IgD-negative memory B cell (primary cell): ENCODE results near the gene CUX1. TPM values are rescaled to one million over a fixed set of nuclear protein-coding genes. Genes with fewer than 3 reads are reported as not detected.

ENCODE experiments used
- H3K27ac Mint-ChIP-seq, 3 donors: one replicate each; pipeline ENCODE4 v1.8.0; 2020 to 2022; ENCODE audit warnings: mild to moderate bottlenecking in 3 of 3, mixed read lengths in 3 of 3, moderate library complexity in 1 of 3
- H3K27me3 Mint-ChIP-seq: one replicate; pipeline ENCODE4 v1.8.0; 2021; ENCODE audit warnings: mixed read lengths
- H3K36me3 Mint-ChIP-seq: one replicate; pipeline ENCODE4 v1.8.0; 2020; ENCODE audit warnings: mild to moderate bottlenecking, mixed read lengths
- H3K4me1 Mint-ChIP-seq, 3 donors: one replicate each; pipeline ENCODE4 v1.8.0; 2020 to 2022; ENCODE audit warnings: mixed read lengths in 3 of 3, mild to moderate bottlenecking in 1 of 3
- H3K4me3 Mint-ChIP-seq, 4 donors: one replicate each; pipeline ENCODE4 v1.8.0; 2020 to 2022; ENCODE audit warnings: mild to moderate bottlenecking in 4 of 4, mixed read lengths in 4 of 4, moderate library complexity in 3 of 4
- H3K9me3 Mint-ChIP-seq, 3 donors: one replicate each; pipeline ENCODE4 v1.8.0; 2020 to 2021; ENCODE audit warnings: mixed read lengths in 3 of 3, mild to moderate bottlenecking in 1 of 3
- polyA plus RNA-seq: library from polyadenylated mRNA; unstranded; fragments of 300-500 nt; fragmentation: Illumina TruSeq; gene quantifications from one replicate; pipeline ENCODE4 v1.2.3, GENCODE V29; 2021

The CUX1 gene
- polyA plus RNA-seq, 1 donor from 2014 or later, result 22.2 TPM

DNA sequence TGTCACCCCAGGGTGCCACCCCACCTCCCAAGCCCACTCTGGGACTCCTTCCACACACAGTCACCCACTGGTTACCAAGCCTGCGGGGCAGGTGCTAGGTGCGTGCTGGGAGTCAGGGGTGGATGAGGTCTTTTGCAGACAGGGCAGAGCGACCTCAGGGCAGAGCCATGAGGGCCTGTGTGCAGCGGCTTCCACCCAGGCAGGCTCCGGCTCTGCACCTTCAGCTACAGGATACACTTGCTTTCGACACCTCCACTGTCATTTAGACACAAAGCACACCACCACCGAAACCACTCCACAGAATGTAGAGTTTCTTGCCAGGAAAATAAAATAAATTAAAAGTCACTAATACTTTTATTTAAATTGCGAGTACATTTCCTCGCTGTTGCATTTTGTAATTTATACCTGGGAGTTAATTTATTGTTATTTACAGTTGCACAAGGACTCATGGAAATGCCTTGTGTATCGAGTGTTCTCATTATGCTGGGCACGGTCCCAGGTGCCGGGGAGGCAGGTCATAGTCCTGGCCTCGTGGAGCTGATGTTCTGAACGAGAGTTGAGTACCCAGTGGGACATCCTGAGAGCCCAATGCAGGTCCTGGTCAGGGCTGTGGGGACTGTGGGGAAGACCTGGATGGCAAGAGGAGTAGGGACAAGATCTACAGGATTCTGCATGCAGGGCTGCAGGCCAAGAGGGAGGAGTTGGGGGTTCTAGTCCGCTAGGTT is 127.8 kb downstream of the CUX1 start:
- peaks cover 5% of the 10 kb centered on the region for H3K36me3 Mint-ChIP-seq
- H3K27me3 Mint-ChIP-seq, result no peaks in the 10 kb centered on the region
- no peaks in the 10 kb centered on the region for H3K9me3 Mint-ChIP-seq
- H3K4me1 Mint-ChIP-seq, result peaks cover 0 to 10% (median 3%) of the 10 kb centered on the region in 3 donors
- no peak overlapping the region for H3K27ac Mint-ChIP-seq
- H3K4me3 Mint-ChIP-seq, result no peak overlapping the region

- Mint-ChIP-seq H3K4me3 (no peak overlapping the region), H3K27ac (no peak overlapping the region), H3K4me1 (peaks cover 0 to 6% (median 6%) of the 10 kb centered on the region in 3 donors), H3K27me3 (no peaks in the 10 kb centered on the region), H3K36me3 (peaks cover 5% of the 10 kb centered on the region), H3K9me3 (no peaks in the 10 kb centered on the region)
These were observed 130.5 kb downstream of the CUX1 start for GRCh38 chr7:101947899-101948298.

- no peaks in the 10 kb centered on the region for H3K9me3 Mint-ChIP-seq
- H3K36me3 Mint-ChIP-seq, result peaks cover 5% of the 10 kb centered on the region
- H3K27ac Mint-ChIP-seq, result no peak overlapping the region
- peaks cover 7 to 13% (median 12%) of the 10 kb centered on the region in 3 donors for H3K4me1 Mint-ChIP-seq
- H3K4me3 Mint-ChIP-seq, result no peak overlapping the region
- H3K27me3 Mint-ChIP-seq, result no peaks in the 10 kb centered on the region
These were observed 131.2 kb downstream of the CUX1 start for GRCh38 chr7:101948650-101949049.

DNA sequence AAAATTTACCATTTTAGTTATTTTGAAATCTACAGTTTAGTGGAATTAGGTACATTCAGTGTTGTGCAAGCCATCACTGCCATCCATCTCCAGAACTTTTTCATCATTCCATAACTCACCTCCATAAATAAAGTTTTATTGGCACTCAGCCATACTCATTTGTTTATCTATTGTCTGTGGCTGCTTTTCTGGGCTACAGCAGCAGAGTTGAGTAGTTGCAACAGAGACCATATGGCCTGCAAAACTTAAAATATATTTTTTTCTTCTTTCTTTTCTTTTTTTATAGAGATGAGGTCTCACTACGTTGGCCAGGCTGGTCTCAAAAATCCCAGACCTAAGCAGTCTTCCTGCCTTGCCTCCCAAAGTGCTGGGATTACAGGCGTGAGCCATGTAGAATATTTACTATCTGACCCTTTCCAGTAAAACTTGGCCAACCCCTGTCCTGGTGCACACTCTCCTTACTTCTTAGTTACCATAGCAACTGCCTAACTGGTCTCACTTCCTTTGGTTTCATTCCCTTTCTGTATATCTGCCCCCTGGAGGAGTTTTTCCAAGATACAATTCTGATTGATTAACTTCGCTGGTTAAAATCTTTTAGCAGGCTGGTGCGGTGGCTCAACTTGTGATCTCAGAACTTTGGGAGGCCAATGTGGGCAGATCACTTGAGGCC is 133.2 kb downstream of the CUX1 start:
- no peaks in the 10 kb centered on the region for H3K9me3 Mint-ChIP-seq
- no peak overlapping the region for H3K4me3 Mint-ChIP-seq
- peaks cover 5% of the 10 kb centered on the region for H3K36me3 Mint-ChIP-seq
- no peak overlapping the region for H3K27ac Mint-ChIP-seq
- peaks cover 23 to 27% (median 23%) of the 10 kb centered on the region in 3 donors for H3K4me1 Mint-ChIP-seq
- peaks cover 2% of the 10 kb centered on the region for H3K27me3 Mint-ChIP-seq

GRCh38 chr7:101951757-101952156 is 134.3 kb downstream of the CUX1 start:
- Mint-ChIP-seq H3K27ac (no peak overlapping the region), H3K27me3 (peaks cover 2% of the 10 kb centered on the region), H3K9me3 (no peaks in the 10 kb centered on the region), H3K4me3 (no peak overlapping the region), H3K36me3 (peaks cover 2% of the 10 kb centered on the region), H3K4me1 (peaks cover 25 to 33% (median 27%) of the 10 kb centered on the region in 3 donors)

- no peaks in the 10 kb centered on the region for H3K9me3 Mint-ChIP-seq
- H3K4me1 Mint-ChIP-seq, result peaks cover 31 to 37% (median 33%) of the 10 kb centered on the region in 3 donors
- peaks cover 2% of the 10 kb centered on the region for H3K27me3 Mint-ChIP-seq
- H3K4me3 Mint-ChIP-seq, result peak overlapping the region in 1 of 4 donors; percentile 70
- peaks cover 2% of the 10 kb centered on the region for H3K36me3 Mint-ChIP-seq
- no peak overlapping the region for H3K27ac Mint-ChIP-seq
These were observed 135.2 kb downstream of the CUX1 start for GRCh38 chr7:101952355-101953247.

GRCh38 chr7:101953248-101953819 is 135.9 kb downstream of the CUX1 start:
- Mint-ChIP-seq H3K9me3 (no peaks in the 10 kb centered on the region), H3K27ac (peak overlapping the region in 1 of 3 donors; percentile 20), H3K36me3 (peaks cover 2% of the 10 kb centered on the region), H3K4me3 (peak overlapping the region in 2 of 4 donors; percentile 39 to 70), H3K4me1 (peaks cover 33 to 42% (median 35%) of the 10 kb centered on the region in 3 donors), H3K27me3 (peaks cover 2% of the 10 kb centered on the region)

DNA sequence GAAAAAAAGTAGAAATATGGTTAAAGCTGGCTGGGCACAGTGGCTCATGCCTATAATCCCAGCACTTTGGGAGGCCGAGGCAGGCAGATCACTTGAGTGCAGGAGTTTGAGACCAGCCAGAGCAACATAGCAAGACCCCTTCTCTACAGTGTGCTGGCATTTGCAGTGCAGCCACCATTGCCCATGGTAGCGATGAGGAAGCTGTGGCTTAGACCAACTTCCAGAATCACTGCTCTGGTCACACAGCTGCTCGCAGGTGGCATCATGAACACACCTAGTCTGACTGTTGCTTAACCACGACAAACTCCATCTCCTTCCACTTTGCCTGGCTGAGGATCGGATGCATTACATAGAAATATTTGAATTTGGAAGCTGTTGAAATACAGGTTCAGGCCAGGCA is 137.1 kb downstream of the CUX1 start:
- peaks cover 33 to 42% (median 36%) of the 10 kb centered on the region in 3 donors for H3K4me1 Mint-ChIP-seq
- no peak overlapping the region for H3K27ac Mint-ChIP-seq
- H3K9me3 Mint-ChIP-seq, result no peaks in the 10 kb centered on the region
- H3K4me3 Mint-ChIP-seq, result peak overlapping the region in 2 of 4 donors; percentile 4 to 82
- H3K36me3 Mint-ChIP-seq, result no peaks in the 10 kb centered on the region
- H3K27me3 Mint-ChIP-seq, result peaks cover 2% of the 10 kb centered on the region

- Mint-ChIP-seq H3K9me3 (no peaks in the 10 kb centered on the region), H3K36me3 (peaks cover 2% of the 10 kb centered on the region), H3K27me3 (peaks cover 2% of the 10 kb centered on the region), H3K4me3 (peak overlapping the region in 3 of 4 donors; percentile 46 to 88 (median 78)), H3K4me1 (peaks cover 33 to 41% (median 37%) of the 10 kb centered on the region in 3 donors), H3K27ac (no peak overlapping the region)
These were observed 138.7 kb downstream of the CUX1 start for GRCh38 chr7:101956130-101956529.

GRCh38 chr7:101957744-101958525 is 140.5 kb downstream of the CUX1 start:
- Mint-ChIP-seq H3K9me3 (no peaks in the 10 kb centered on the region), H3K4me1 (peaks cover 37% of the 10 kb centered on the region in 3 donors), H3K36me3 (peaks cover 2% of the 10 kb centered on the region), H3K4me3 (peak overlapping the region in 2 of 4 donors; percentile 67 to 80), H3K27me3 (peaks cover 2% of the 10 kb centered on the region), H3K27ac (peak overlapping the region in 1 of 3 donors; percentile 82)

DNA sequence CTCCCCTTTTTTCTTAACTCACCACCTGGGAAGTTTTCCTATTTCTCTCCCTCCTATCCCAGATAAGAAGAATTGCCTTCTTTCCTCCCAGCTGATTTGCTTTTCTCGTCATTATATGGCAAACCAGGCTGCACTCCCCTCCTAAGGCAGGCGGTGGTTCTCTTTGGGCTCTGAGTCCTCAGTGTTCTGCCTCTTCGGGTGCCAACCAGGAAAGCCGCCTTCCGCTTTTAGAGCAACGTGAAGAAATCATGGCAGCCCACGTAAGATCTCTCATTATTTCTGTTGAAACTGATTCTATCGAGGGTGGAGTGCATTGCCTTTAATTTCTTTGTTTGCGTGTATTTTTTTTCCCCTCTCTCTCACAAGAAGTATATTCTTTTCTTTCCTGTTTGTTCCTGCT is 141.9 kb downstream of the CUX1 start:
- H3K4me1 Mint-ChIP-seq, result peaks cover 25 to 30% (median 29%) of the 10 kb centered on the region in 3 donors
- peaks cover 2% of the 10 kb centered on the region for H3K27me3 Mint-ChIP-seq
- H3K27ac Mint-ChIP-seq, result no peak overlapping the region
- H3K4me3 Mint-ChIP-seq, result no peak overlapping the region
- peaks cover 2% of the 10 kb centered on the region for H3K36me3 Mint-ChIP-seq
- no peaks in the 10 kb centered on the region for H3K9me3 Mint-ChIP-seq

DNA sequence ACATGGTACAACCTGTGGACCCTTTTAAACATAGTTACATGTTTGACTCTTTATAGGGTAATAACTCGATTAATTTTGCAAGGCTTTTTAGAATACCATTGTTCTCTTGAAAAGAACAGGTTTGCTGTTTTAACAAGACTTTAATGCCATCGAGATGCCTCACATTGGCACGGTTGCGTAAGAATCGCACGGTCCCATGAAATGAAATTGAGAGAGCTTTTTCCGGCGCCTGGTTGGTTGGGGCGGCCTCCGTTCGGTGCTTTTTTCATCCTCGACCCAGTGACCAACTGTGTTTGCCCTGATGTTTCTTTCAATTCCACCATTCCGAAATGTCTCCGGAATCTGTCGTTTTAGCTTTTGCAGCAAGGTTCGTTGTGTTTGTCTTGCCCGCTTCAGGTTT is 142.4 kb downstream of the CUX1 start:
- no peak overlapping the region for H3K27ac Mint-ChIP-seq
- no peak overlapping the region for H3K4me3 Mint-ChIP-seq
- no peaks in the 10 kb centered on the region for H3K27me3 Mint-ChIP-seq
- no peaks in the 10 kb centered on the region for H3K9me3 Mint-ChIP-seq
- peaks cover 20 to 26% (median 24%) of the 10 kb centered on the region in 3 donors for H3K4me1 Mint-ChIP-seq
- peaks cover 2% of the 10 kb centered on the region for H3K36me3 Mint-ChIP-seq

- peaks cover 17 to 22% (median 19%) of the 10 kb centered on the region in 3 donors for H3K4me1 Mint-ChIP-seq
- no peak overlapping the region for H3K27ac Mint-ChIP-seq
- H3K36me3 Mint-ChIP-seq, result peaks cover 2% of the 10 kb centered on the region
- H3K9me3 Mint-ChIP-seq, result no peaks in the 10 kb centered on the region
- H3K27me3 Mint-ChIP-seq, result no peaks in the 10 kb centered on the region
- H3K4me3 Mint-ChIP-seq, result no peak overlapping the region
These were observed 142.9 kb downstream of the CUX1 start for GRCh38 chr7:101960323-101960722.
